GM23248 (cell line): Measurements from ENCODE around the gene ADGRD2. TPM values are rescaled to one million over a fixed set of nuclear protein-coding genes. Genes with fewer than 3 reads are reported as not detected.

Source experiments
- DNase-seq: peaks from one replicate; pipeline ENCODE4 v3.0.0-alpha.2; 2015
- H2AFZ ChIP-seq: fragments of 200-600 bp; sonication (generic); 2 replicates; pipeline ENCODE4 v1.6.1; 2016; ENCODE audit warnings: antibody characterized with exemption
- H3F3A ChIP-seq: fragments of 200-600 bp; sonication (generic); 2 replicates; pipeline ENCODE4 v1.6.1; 2016; ENCODE audit warnings: mild to moderate bottlenecking, antibody characterized with exemption, mixed run types; ENCODE audit not compliant: insufficient read depth
- H3K27ac ChIP-seq: fragments of 200-600 bp; sonication (generic); 2 replicates; pipeline ENCODE4 v1.5.1; 2016; ENCODE audit warnings: mild to moderate bottlenecking
- H3K27me3 ChIP-seq: fragments of 200-600 bp; sonication (generic); replicated peaks from 2 replicates; pipeline ENCODE4 v1.6.1; 2016; ENCODE audit warnings: mild to moderate bottlenecking; ENCODE audit not compliant: insufficient read depth
- H3K36me3 ChIP-seq: fragments of 200-600 bp; sonication (generic); 2 replicates; pipeline ENCODE4 v1.6.1; 2016; ENCODE audit warnings: low read depth, mild to moderate bottlenecking
- H3K4me1 ChIP-seq: fragments of 200-600 bp; sonication (generic); 2 replicates; pipeline ENCODE4 v1.6.1; 2016; ENCODE audit warnings: mild to moderate bottlenecking; ENCODE audit not compliant: insufficient read depth
- H3K4me2 ChIP-seq: fragments of 200-600 bp; sonication (generic); one replicate; pipeline ENCODE4 v1.6.1; 2016; ENCODE audit warnings: mild to moderate bottlenecking; ENCODE audit not compliant: unreplicated experiment
- H3K4me3 ChIP-seq: fragments of 200-600 bp; sonication (generic); 2 replicates; pipeline ENCODE4 v1.5.1; 2016; ENCODE audit warnings: mild to moderate bottlenecking
- H3K79me2 ChIP-seq: fragments of 200-600 bp; sonication (generic); 2 replicates; pipeline ENCODE4 v1.6.1; 2016; ENCODE audit warnings: mild to moderate bottlenecking; ENCODE audit not compliant: insufficient read depth
- H3K9ac ChIP-seq: fragments of 200-600 bp; sonication (generic); 2 replicates; pipeline ENCODE4 v1.6.1; 2016; ENCODE audit warnings: mild to moderate bottlenecking
- H3K9me2 ChIP-seq: fragments of 200-600 bp; sonication (generic); 2 replicates; pipeline ENCODE4 v1.6.1; 2016; ENCODE audit warnings: mixed run types, mild to moderate bottlenecking, moderate library complexity; ENCODE audit not compliant: insufficient read depth
- H3K9me3 ChIP-seq: fragments of 200-600 bp; sonication (generic); one replicate; pipeline ENCODE4 v1.6.1; 2017; ENCODE audit warnings: low read depth
- H4K20me1 ChIP-seq: fragments of 200-600 bp; sonication (generic); 2 replicates; pipeline ENCODE4 v1.6.0; 2016; ENCODE audit not compliant: insufficient read depth
- EZH2 ChIP-seq: fragments of 200-600 bp; sonication (generic); IDR thresholded peaks from 2 replicates; pipeline ENCODE4 v1.6.1; 2018; ENCODE audit warnings: antibody characterized with exemption, mild to moderate bottlenecking; ENCODE audit not compliant: insufficient read depth, poor library complexity, severe bottlenecking
- EZH2phosphoT487 ChIP-seq: fragments of 200-600 bp; sonication (generic); IDR thresholded peaks from 2 replicates; pipeline ENCODE4 v1.6.1; 2018; ENCODE audit warnings: antibody characterized with exemption, moderate library complexity, mild to moderate bottlenecking, low read depth; ENCODE audit not compliant: insufficient read depth
- WGBS, 2 experiments: methylation state at CpG; one replicate each; pipeline ENCODE4 v1.1.6; 2015 to 2017; ENCODE audit warnings: low lambda C conversion rate in 2 of 2, low coverage in 1 of 2; ENCODE audit errors: missing lambda C conversion rate in 2 of 2; 5-methylcytosine and 5-hydroxymethylcytosine counted together
- in situ Hi-C: fragments of 300-500 bp; cut with MboI; formaldehyde crosslinking; loops from 2 replicates; pipeline ENCODE4 v1.15.0; 2020
- polyA plus RNA-seq: library from polyadenylated mRNA; unstranded; fragments of >200 nt; fragmentation: Nextera tagmentation; extraction: Ambion mirVana; gene quantifications from 2 replicates; pipeline ENCODE4 v1.2.1, GENCODE V29; 2016
- total RNA-seq: library from RNA; depleted of rRNA; stranded (reverse); fragments of >200 nt; shearing (Covaris generic); gene quantifications from 2 replicates; pipeline ENCODE4 v1.2.3, GENCODE V29; 2014

Gene ADGRD2
- total and polyA plus RNA-seq, 2 experiments from 2014 or later: not detected

GRCh38 chr9:124452841-124453585, 2.8 kb downstream of the ADGRD2 start:
- Histone ChIP-seq H3K36me3 (no peaks in the 10 kb centered on the region), H3K9ac (no peak overlapping the region), H3K9me3 (no peaks in the 10 kb centered on the region), H3K4me2 (no peak overlapping the region), H3K79me2 (no peaks in the 10 kb centered on the region), H4K20me1 (no peaks in the 10 kb centered on the region), H3K9me2 (no peaks in the 10 kb centered on the region), H3K4me1 (0 out of 2 replicates have a peak, but pooled peaks cover 7% of the 10 kb centered on the region), H3K27ac (no peak overlapping the region), H2AFZ (no peak overlapping the region), H3K27me3 (peaks cover 18% of the 10 kb centered on the region), H3K4me3 (no peak overlapping the region), H3F3A (no peaks in the 10 kb centered on the region)
- no peak for DNase-seq
- WGBS, 2 experiments: 36 to 38% methylated on average over 57 to 76 of the region's 85 CpGs
- TF ChIP-seq EZH2phosphoT487: no peak
- no peak for TF ChIP-seq EZH2
- in situ Hi-C loops: no loop called here

DNA sequence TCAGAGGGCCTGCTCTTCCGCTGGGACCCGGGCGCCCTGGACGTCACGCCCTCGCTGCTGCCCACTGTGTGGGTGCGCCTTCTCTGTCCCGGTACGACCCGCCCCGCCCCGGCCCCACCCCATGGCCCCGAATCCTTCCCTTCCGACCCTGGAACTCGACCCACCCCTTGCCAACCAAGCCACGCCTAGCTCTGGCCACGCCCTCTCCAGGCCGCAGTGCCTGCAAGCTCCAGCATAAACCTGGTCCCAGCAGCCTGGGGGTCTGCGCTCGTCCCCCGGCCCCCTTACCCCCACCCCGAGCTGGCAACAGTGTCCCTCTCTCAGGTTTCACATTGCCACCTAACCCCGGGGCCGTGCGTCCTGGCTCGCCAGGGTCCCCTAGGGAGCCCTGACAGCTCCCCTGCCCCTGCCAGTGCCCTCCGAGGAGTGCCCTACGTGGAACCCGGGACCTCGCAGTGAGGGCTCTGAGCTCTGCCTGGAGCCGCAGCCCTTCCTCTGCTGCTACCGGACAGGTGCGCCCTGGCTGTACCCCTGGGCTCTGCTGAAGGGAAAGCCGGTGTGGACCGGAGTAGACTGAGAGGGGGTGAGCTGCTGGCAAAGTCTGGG, 3.4 kb downstream of the ADGRD2 start:
- in situ Hi-C loops: no loop called here
- H4K20me1 ChIP-seq: no peaks in the 10 kb centered on the region
- no peak overlapping the region for H2AFZ ChIP-seq
- H3K4me1 ChIP-seq: 0 out of 2 replicates have a peak, but pooled peaks cover 7% of the 10 kb centered on the region
- H3K27ac ChIP-seq: no peak overlapping the region
- no peaks in the 10 kb centered on the region for H3K9me3 ChIP-seq
- TF ChIP-seq EZH2phosphoT487 (no peak), EZH2 (no peak)
- DNase-seq: no peak
- no peak overlapping the region for H3K4me3 ChIP-seq
- no peak overlapping the region for H3K9ac ChIP-seq
- H3K27me3 ChIP-seq: peaks cover 18% of the 10 kb centered on the region
- H3F3A ChIP-seq: no peaks in the 10 kb centered on the region
- H3K36me3 ChIP-seq: no peaks in the 10 kb centered on the region
- H3K4me2 ChIP-seq: no peak overlapping the region
- H3K79me2 ChIP-seq: no peaks in the 10 kb centered on the region
- H3K9me2 ChIP-seq: no peaks in the 10 kb centered on the region
- WGBS, 2 experiments: 48 to 49% methylated on average over 23 of the region's 35 CpGs

- in situ Hi-C loops: no loop called here
- Histone ChIP-seq H3K36me3 (no peaks in the 10 kb centered on the region), H3K4me1 (0 out of 2 replicates have a peak, but pooled peaks cover 7% of the 10 kb centered on the region), H3K9ac (no peak overlapping the region), H3K4me3 (no peak overlapping the region), H3K79me2 (no peaks in the 10 kb centered on the region), H2AFZ (no peak overlapping the region), H3K4me2 (no peak overlapping the region), H3K9me3 (no peaks in the 10 kb centered on the region), H3K27me3 (peaks cover 18% of the 10 kb centered on the region), H3F3A (no peaks in the 10 kb centered on the region), H4K20me1 (no peaks in the 10 kb centered on the region), H3K27ac (no peak overlapping the region), H3K9me2 (no peaks in the 10 kb centered on the region)
- DNase-seq: no peak
- 78 to 80% methylated on average over 9 of the region's 9 CpGs for WGBS, 2 experiments
- no peak for TF ChIP-seq EZH2
- no peak for TF ChIP-seq EZH2phosphoT487
Observed at GRCh38 chr9:124454296-124454695, 4.0 kb downstream of the ADGRD2 start.

GRCh38 chr9:124454791-124455443, 4.7 kb downstream of the ADGRD2 start:
- DNase-seq: no peak
- no peaks in the 10 kb centered on the region for H3K36me3 ChIP-seq
- WGBS, 2 experiments: 79 to 84% methylated on average over 14 of the region's 14 CpGs
- no peaks in the 10 kb centered on the region for H3K9me2 ChIP-seq
- no peaks in the 10 kb centered on the region for H3K9me3 ChIP-seq
- H2AFZ ChIP-seq: no peak overlapping the region
- in situ Hi-C loops: no loop called here
- H3K9ac ChIP-seq: no peak overlapping the region
- no peaks in the 10 kb centered on the region for H4K20me1 ChIP-seq
- no peak overlapping the region for H3K4me2 ChIP-seq
- no peak overlapping the region for H3K4me3 ChIP-seq
- no peak for TF ChIP-seq EZH2
- no peak for TF ChIP-seq EZH2phosphoT487
- no peak overlapping the region for H3K27ac ChIP-seq
- peaks cover 18% of the 10 kb centered on the region for H3K27me3 ChIP-seq
- no peaks in the 10 kb centered on the region for H3F3A ChIP-seq
- H3K4me1 ChIP-seq: 0 out of 2 replicates have a peak, but pooled peaks cover 7% of the 10 kb centered on the region
- no peaks in the 10 kb centered on the region for H3K79me2 ChIP-seq
